ENCODE results near the gene MED22.

DNA sequence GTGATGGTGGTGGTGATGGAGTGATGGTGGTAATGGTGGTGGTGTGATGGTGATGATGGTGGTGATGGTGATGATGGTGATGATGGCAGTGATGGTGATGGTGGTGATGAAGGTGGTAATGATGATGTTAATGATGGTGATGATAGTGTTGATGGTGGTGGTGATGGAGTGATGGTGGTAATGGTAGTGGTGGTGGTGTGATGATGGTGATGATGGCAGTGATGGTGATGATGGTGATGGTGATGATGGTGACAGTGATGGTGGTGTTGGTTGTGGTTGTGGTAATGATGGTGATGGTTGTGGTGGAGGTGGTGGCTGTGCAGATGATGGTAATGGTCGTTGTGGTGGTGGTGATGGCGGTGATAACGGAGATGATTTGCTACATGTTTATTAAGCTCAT lies 35.5 kb upstream of the MED22 start:
- TF ChIP-seq EZH2phosphoT487 (IDR thresholded peaks at IDR 0.05; ENCODE audit: borderline replicate concordance, low read length) (no peak), CTCF (IDR thresholded peaks at IDR 0.05; ENCODE audit: low read depth, low read length, poor library complexity, severe bottlenecking) (no peak)

All from DOHH2 (cell line).